Trophoblast cell (in vitro differentiated cells and primary cell): Measurements from ENCODE around the gene INPP4A.

ENCODE experiments used
- DNase-seq, 2 donors: peaks; one replicate each; pipeline ENCODE4 v3.0.0-alpha.2; 2016
- H2AFZ ChIP-seq: 2 replicates; pipeline ENCODE4 v1.6.1; 2013; ENCODE audit warnings: low read length, moderate library complexity, mild to moderate bottlenecking; ENCODE audit not compliant: insufficient read depth, poor library complexity
- H2AK5ac ChIP-seq: 2 replicates; pipeline ENCODE4 v1.6.1; 2013; ENCODE audit warnings: mild to moderate bottlenecking, low read length
- H2BK120ac ChIP-seq: 2 replicates; pipeline ENCODE4 v1.6.1; 2013; ENCODE audit warnings: low read length, mild to moderate bottlenecking, moderate library complexity; ENCODE audit not compliant: insufficient read depth, poor library complexity
- H2BK12ac ChIP-seq: 2 replicates; pipeline ENCODE4 v1.6.1; 2013; ENCODE audit warnings: mild to moderate bottlenecking, low read length, moderate library complexity
- H2BK5ac ChIP-seq: 2 replicates; pipeline ENCODE4 v1.6.1; 2013; ENCODE audit warnings: low read length, low read depth, moderate library complexity, mild to moderate bottlenecking; ENCODE audit not compliant: poor library complexity
- H3K14ac ChIP-seq: 2 replicates; pipeline ENCODE4 v1.6.1; 2013; ENCODE audit warnings: mild to moderate bottlenecking, low read length
- H3K18ac ChIP-seq: 2 replicates; pipeline ENCODE4 v1.6.1; 2013; ENCODE audit warnings: mild to moderate bottlenecking, low read length
- H3K23ac ChIP-seq: 2 replicates; pipeline ENCODE4 v1.6.1; 2013; ENCODE audit warnings: low read length
- H3K27ac ChIP-seq: 2 replicates; pipeline ENCODE4 v1.5.1; 2013; ENCODE audit warnings: low read depth, mild to moderate bottlenecking, inconsistent platforms, low read length, moderate library complexity
- H3K27me3 ChIP-seq: 2 replicates; pipeline ENCODE4 v1.6.1; 2013; ENCODE audit warnings: inconsistent platforms, mild to moderate bottlenecking, low read length, moderate library complexity; ENCODE audit not compliant: insufficient read depth
- H3K36me3 ChIP-seq, 2 experiments: 1 replicate in 1 of 2; 2 replicates in 1 of 2; pipeline ENCODE4 v1.6.1; 2013; ENCODE audit warnings: low read length in 2 of 2, mild to moderate bottlenecking in 2 of 2, moderate library complexity in 1 of 2; ENCODE audit not compliant: insufficient read depth in 2 of 2, control insufficient read depth in 1 of 2
- H3K4ac ChIP-seq: 2 replicates; pipeline ENCODE4 v1.6.1; 2013; ENCODE audit warnings: low read depth, mild to moderate bottlenecking, low read length, moderate library complexity
- H3K4me1 ChIP-seq, 2 experiments: 1 replicate in 1 of 2; 2 replicates in 1 of 2; pipeline ENCODE4 v1.6.1; 2013; ENCODE audit warnings: low read length in 2 of 2, mild to moderate bottlenecking in 2 of 2, moderate library complexity in 1 of 2; ENCODE audit not compliant: insufficient read depth in 2 of 2, control insufficient read depth in 1 of 2
- H3K4me2 ChIP-seq: 2 replicates; pipeline ENCODE4 v1.6.1; 2013; ENCODE audit warnings: inconsistent platforms, mild to moderate bottlenecking, low read length, moderate library complexity
- H3K4me3 ChIP-seq: 2 replicates; pipeline ENCODE4 v1.5.1; 2013; ENCODE audit warnings: mild to moderate bottlenecking, low read depth, low read length, inconsistent platforms
- H3K79me1 ChIP-seq: one replicate; pipeline ENCODE4 v1.6.1; 2013; ENCODE audit warnings: low read length
- H3K79me2 ChIP-seq: 2 replicates; pipeline ENCODE4 v1.6.1; 2013; ENCODE audit warnings: low read length, mild to moderate bottlenecking; ENCODE audit not compliant: control insufficient read depth, insufficient read depth, poor library complexity
- H3K9ac ChIP-seq: 2 replicates; pipeline ENCODE4 v1.6.1; 2013; ENCODE audit warnings: mild to moderate bottlenecking, low read length
- H3K9me3 ChIP-seq: 2 replicates; pipeline ENCODE4 v1.6.1; 2013; ENCODE audit warnings: low read depth, mild to moderate bottlenecking, control low read depth, inconsistent platforms, low read length; ENCODE audit not compliant: insufficient read depth
- H4K12ac ChIP-seq: 2 replicates; pipeline ENCODE4 v1.6.1; 2013; ENCODE audit warnings: low read depth, mild to moderate bottlenecking, low read length, moderate library complexity
- H4K8ac ChIP-seq: 2 replicates; pipeline ENCODE4 v1.6.1; 2013; ENCODE audit warnings: low read depth, mild to moderate bottlenecking, low read length, moderate library complexity
- H4K91ac ChIP-seq: one replicate; pipeline ENCODE4 v1.6.1; 2013; ENCODE audit warnings: low read depth, mild to moderate bottlenecking, low read length, moderate library complexity
- WGBS: extraction: QIAGEN DNeasy Blood & Tissue Kit; methylation state at CpG from one replicate; pipeline ENCODE4 v1.1.7; 2013; ENCODE audit warnings: missing lambda C conversion rate; ENCODE audit not compliant: insufficient read length, insufficient coverage; ENCODE audit errors: extremely low coverage; 5-methylcytosine and 5-hydroxymethylcytosine counted together

The INPP4A gene

DNA sequence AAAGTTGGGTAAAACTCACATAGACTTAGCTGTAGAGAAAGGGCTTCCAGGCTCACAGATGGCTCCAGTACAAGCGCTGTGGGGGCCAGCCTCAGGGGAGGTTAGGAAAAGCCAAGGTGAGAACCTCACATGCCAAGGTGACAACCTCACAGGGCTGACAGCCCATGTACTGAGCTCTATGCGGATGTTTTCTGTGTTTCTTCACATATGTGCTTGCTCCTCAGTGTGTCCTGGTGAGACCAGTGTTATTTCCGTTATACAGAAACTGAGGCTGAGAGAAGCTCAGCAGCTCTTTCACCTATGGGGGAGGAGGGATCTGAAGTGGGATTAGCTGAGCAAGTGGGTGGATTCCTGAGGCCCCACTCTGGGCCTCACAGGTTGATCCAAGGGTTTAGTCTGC is 67.3 kb downstream of the INPP4A start:
- Histone ChIP-seq H4K91ac (no peak overlapping the region), H2BK12ac (no peak overlapping the region), H3K27ac (no peak overlapping the region), H3K36me3 (no peaks in the 10 kb centered on the region), H2AFZ (no peak overlapping the region), H2AK5ac (no peak overlapping the region), H2BK5ac (no peak overlapping the region), H3K4ac (no peak overlapping the region), H3K27me3 (no peaks in the 10 kb centered on the region), H3K23ac (no peak overlapping the region), H4K8ac (no peak overlapping the region), H3K18ac (no peak overlapping the region), H3K9ac (no peak overlapping the region), H3K4me2 (no peak overlapping the region), H3K4me3 (no peak overlapping the region), H2BK120ac (no peak overlapping the region), H3K14ac (no peak overlapping the region), H3K79me1 (peaks cover 4% of the 10 kb centered on the region), H4K12ac (no peak overlapping the region), H3K79me2 (no peaks in the 10 kb centered on the region), H3K9me3 (no peaks in the 10 kb centered on the region), H3K4me1 (peaks cover 5 to 8% of the 10 kb centered on the region in 2 experiments)
- WGBS: no CpG with 5 or more reads among the region's 3 CpGs
- no peak for DNase-seq

DNA sequence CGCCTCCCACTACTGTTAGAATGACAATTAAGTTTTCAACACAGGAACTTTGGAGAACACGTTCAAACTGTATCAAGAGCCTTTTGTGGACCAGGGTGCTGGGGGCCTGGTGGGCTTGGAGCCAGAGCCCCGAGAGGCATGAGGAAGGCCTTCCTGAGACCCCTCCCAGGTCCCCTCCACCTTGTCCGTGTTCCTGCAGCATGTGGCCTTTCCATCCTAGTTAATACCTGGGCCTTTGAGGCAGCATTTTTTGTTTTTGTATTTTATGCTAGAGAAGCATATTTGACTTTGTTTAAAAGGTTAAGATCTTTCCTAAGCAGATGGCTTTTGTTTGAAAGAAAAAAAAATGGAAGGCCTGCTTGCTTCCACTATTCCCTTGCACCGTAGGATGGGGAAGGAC is 68.0 kb downstream of the INPP4A start:
- H3K4me2 ChIP-seq: no peak overlapping the region
- peaks cover 2 to 6% of the 10 kb centered on the region in 2 experiments for H3K4me1 ChIP-seq
- H2BK120ac ChIP-seq: no peak overlapping the region
- no peak for DNase-seq
- H4K91ac ChIP-seq: no peak overlapping the region
- no peaks in the 10 kb centered on the region for H3K36me3 ChIP-seq
- H2BK5ac ChIP-seq: no peak overlapping the region
- no peak overlapping the region for H3K9ac ChIP-seq
- peaks cover under 1% of the 10 kb centered on the region for H3K79me1 ChIP-seq
- H3K27ac ChIP-seq: no peak overlapping the region
- H2AFZ ChIP-seq: no peak overlapping the region
- no peak overlapping the region for H2BK12ac ChIP-seq
- H3K79me2 ChIP-seq: no peaks in the 10 kb centered on the region
- H3K4me3 ChIP-seq: no peak overlapping the region
- no peaks in the 10 kb centered on the region for H3K27me3 ChIP-seq
- no peak overlapping the region for H3K4ac ChIP-seq
- H3K18ac ChIP-seq: no peak overlapping the region
- no peaks in the 10 kb centered on the region for H3K9me3 ChIP-seq
- no peak overlapping the region for H3K14ac ChIP-seq
- H2AK5ac ChIP-seq: no peak overlapping the region
- no peak overlapping the region for H3K23ac ChIP-seq
- no peak overlapping the region for H4K8ac ChIP-seq
- WGBS: no CpG with 5 or more reads among the region's 5 CpGs
- no peak overlapping the region for H4K12ac ChIP-seq

DNA sequence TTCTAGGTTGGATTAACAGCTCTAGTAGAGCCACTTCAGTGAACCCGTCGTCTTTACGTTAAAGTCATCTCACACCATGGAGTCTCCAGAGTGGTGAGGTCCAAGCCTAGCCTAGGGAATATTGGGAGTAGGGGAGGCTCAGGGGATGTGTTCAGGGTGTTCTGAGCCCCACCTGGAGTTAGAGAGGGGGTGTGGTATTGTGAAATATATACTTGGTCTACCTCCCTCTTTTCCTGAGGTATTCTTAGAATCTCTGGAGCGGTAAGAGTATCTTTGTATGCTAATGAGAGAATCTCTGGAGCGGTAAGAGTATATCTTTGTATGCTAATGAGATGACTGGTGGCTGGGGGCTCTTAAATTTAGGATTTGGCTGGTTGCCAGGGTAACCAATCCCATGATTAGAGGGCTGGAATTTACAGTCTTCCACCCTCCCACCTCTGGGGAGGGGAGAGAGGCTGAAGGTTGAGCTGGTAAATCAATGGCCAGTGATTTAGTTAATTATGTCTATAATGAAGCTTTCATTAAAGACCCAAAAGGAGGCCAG is 69.5 kb downstream of the INPP4A start:
- Histone ChIP-seq H4K91ac (no peak overlapping the region), H3K9ac (no peak overlapping the region), H3K79me1 (no peaks in the 10 kb centered on the region), H2BK120ac (no peak overlapping the region), H3K4me2 (no peak overlapping the region), H3K23ac (no peak overlapping the region), H3K79me2 (no peaks in the 10 kb centered on the region), H3K4me1 (no peaks in the 10 kb centered on the region), H3K36me3 (peaks cover 0 to under 1% of the 10 kb centered on the region in 2 experiments), H3K18ac (no peak overlapping the region), H3K4me3 (no peak overlapping the region), H4K12ac (no peak overlapping the region), H2AFZ (no peak overlapping the region), H3K4ac (no peak overlapping the region), H2BK5ac (no peak overlapping the region), H2BK12ac (no peak overlapping the region), H4K8ac (no peak overlapping the region), H3K27me3 (no peaks in the 10 kb centered on the region), H3K9me3 (no peaks in the 10 kb centered on the region), H3K14ac (no peak overlapping the region), H2AK5ac (no peak overlapping the region), H3K27ac (no peak overlapping the region)
- WGBS: no CpG with 5 or more reads among the region's 5 CpGs
- no peak for DNase-seq

DNA sequence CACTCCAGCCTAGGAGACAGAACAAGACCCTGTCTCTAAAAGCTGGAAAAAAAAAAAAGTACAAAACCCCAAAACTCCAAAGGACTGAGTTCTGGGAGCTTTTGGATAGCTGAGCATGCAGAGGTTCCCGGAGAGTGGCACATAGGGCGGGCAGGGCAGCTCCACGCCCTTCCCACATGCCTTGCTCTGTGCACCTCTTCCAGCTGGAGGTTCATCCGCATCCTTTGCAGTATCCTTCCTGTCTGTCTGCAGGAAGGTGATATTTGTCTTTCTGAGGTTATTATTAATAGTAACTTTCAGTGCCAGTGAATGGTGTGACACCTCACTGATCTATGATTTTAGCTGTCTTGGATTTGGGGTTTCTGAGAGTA is 70.2 kb downstream of the INPP4A start:
- no peaks in the 10 kb centered on the region for H3K79me2 ChIP-seq
- H3K36me3 ChIP-seq: peaks cover 1 to 3% of the 10 kb centered on the region in 2 experiments
- no peak overlapping the region for H2AK5ac ChIP-seq
- WGBS: no CpG with 5 or more reads among the region's 4 CpGs
- no peak overlapping the region for H4K91ac ChIP-seq
- no peak overlapping the region for H4K8ac ChIP-seq
- H3K79me1 ChIP-seq: no peaks in the 10 kb centered on the region
- no peaks in the 10 kb centered on the region for H3K9me3 ChIP-seq
- no peaks in the 10 kb centered on the region for H3K4me1 ChIP-seq
- no peak overlapping the region for H2BK120ac ChIP-seq
- H4K12ac ChIP-seq: no peak overlapping the region
- no peaks in the 10 kb centered on the region for H3K27me3 ChIP-seq
- H3K4ac ChIP-seq: no peak overlapping the region
- no peak overlapping the region for H2BK5ac ChIP-seq
- no peak overlapping the region for H2AFZ ChIP-seq
- H3K14ac ChIP-seq: no peak overlapping the region
- no peak overlapping the region for H3K18ac ChIP-seq
- DNase-seq: no peak
- no peak overlapping the region for H3K9ac ChIP-seq
- H2BK12ac ChIP-seq: no peak overlapping the region
- H3K27ac ChIP-seq: no peak overlapping the region
- no peak overlapping the region for H3K4me2 ChIP-seq
- no peak overlapping the region for H3K23ac ChIP-seq
- H3K4me3 ChIP-seq: no peak overlapping the region
